ENCODE results near the gene PRDM9.

DNA sequence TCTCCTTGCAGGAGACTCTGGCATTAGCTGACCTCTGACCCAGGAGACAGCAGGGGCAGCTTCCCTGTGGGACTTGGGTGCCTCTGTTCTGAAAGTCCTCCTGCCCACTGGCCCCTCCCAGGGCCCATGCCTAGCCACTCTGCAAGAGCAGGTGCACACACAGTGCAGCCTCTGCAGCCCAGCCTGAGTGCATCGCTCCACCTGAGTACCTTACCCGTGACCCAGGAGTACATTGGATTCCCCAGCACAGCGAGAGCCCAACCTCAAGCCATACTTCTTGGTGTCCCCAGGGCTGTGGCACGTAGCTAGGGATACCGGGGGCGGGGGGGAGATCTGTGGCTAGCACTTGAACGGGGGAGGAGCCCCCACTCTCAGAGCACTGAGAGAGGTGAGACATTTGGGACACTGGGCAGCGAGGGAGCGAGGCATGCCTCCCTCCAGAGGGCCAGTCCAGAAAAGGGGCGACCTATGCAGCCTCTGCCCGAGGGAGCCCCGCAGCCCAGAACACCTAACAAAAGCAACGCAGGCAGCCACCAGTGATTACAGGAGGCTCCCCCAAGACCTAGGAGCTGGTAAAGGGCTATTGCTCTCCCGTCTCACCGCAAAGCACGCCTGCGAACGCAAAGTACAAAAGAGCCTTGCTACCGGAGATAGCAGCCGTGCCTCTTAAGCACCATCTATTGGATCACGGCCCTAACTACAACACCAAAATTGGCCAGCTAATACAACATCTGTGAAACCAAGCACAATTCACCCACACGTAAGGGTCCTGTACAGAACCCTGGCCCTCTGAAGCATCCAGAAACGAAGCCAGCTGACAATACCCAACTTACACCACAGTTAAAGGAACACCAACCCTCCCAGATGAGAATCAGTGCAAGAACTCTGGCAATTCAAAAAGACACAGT is 826 bp upstream of the PRDM9 start:
- TF ChIP-seq, protein P1, sequence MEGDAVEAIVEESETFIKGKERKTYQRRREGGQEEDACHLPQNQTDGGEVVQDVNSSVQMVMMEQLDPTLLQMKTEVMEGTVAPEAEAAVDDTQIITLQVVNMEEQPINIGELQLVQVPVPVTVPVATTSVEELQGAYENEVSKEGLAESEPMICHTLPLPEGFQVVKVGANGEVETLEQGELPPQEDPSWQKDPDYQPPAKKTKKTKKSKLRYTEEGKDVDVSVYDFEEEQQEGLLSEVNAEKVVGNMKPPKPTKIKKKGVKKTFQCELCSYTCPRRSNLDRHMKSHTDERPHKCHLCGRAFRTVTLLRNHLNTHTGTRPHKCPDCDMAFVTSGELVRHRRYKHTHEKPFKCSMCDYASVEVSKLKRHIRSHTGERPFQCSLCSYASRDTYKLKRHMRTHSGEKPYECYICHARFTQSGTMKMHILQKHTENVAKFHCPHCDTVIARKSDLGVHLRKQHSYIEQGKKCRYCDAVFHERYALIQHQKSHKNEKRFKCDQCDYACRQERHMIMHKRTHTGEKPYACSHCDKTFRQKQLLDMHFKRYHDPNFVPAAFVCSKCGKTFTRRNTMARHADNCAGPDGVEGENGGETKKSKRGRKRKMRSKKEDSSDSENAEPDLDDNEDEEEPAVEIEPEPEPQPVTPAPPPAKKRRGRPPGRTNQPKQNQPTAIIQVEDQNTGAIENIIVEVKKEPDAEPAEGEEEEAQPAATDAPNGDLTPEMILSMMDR (conservative IDR thresholded peaks at IDR 0.05; ENCODE audit: low read length): no peak
- no peak for TF ChIP-seq EZH2phosphoT487 (IDR thresholded peaks at IDR 0.05; ENCODE audit: borderline replicate concordance)
